SK-N-SH treated with all-trans-retinoic acid at 6 μM for 48 hours (cell line): Measurements from ENCODE around the gene ANK3.

ENCODE experiments used
- GLIS3 ChIP-seq: fragments of 250-450 bp; sonication (Bioruptor Pico); IDR thresholded peaks from 2 replicates; pipeline ENCODE4 v1.5.0; 2020; ENCODE audit warnings: mild to moderate bottlenecking, moderate library complexity
- RARB ChIP-seq: fragments of 250-450 bp; sonication (Bioruptor Pico); IDR thresholded peaks from 2 replicates; pipeline ENCODE4 v1.8.0; 2021; ENCODE audit warnings: mild to moderate bottlenecking, moderate library complexity
- SNAI2 ChIP-seq: fragments of 250-450 bp; sonication (Bioruptor Pico); IDR thresholded peaks from 2 replicates; pipeline ENCODE4 v1.5.0; 2020; ENCODE audit warnings: mild to moderate bottlenecking, moderate library complexity
- ZFP30 ChIP-seq: fragments of 450-650 bp; formaldehyde crosslinking; IDR thresholded peaks from 2 replicates; pipeline ENCODE4 v1.5.0; 2022; ENCODE audit warnings: mild to moderate bottlenecking, moderate library complexity
- ZNF565 ChIP-seq: fragments of 450-650 bp; formaldehyde crosslinking; conservative IDR thresholded peaks from 2 replicates; pipeline ENCODE4 v1.5.0; 2020; ENCODE audit warnings: low read depth, mild to moderate bottlenecking, moderate library complexity
- ZNF70 ChIP-seq: fragments of 450-650 bp; formaldehyde crosslinking; IDR thresholded peaks from 2 replicates; pipeline ENCODE4 v1.5.0; 2020; ENCODE audit warnings: mild to moderate bottlenecking, moderate library complexity
- ZNF8 ChIP-seq: fragments of 450-650 bp; formaldehyde crosslinking; IDR thresholded peaks from 2 replicates; pipeline ENCODE4 v1.5.0; 2020; ENCODE audit warnings: mild to moderate bottlenecking, moderate library complexity
- TF ChIP-seq, protein P1 (sequence below): fragments of 250-450 bp; sonication (Bioruptor Pico); IDR thresholded peaks from 2 replicates; pipeline ENCODE4 v1.5.1; 2021; ENCODE audit warnings: mild to moderate bottlenecking, moderate library complexity
- TF ChIP-seq, protein P2 (sequence below): fragments of 250-450 bp; sonication (Bioruptor Pico); IDR thresholded peaks from 2 replicates; pipeline ENCODE4 v1.5.1; 2020; ENCODE audit warnings: low read depth, mild to moderate bottlenecking, moderate library complexity
- TF ChIP-seq, protein P3 (sequence below): fragments of 250-450 bp; sonication (Bioruptor Pico); IDR thresholded peaks from 2 replicates; pipeline ENCODE4 v1.5.0; 2020; ENCODE audit warnings: mild to moderate bottlenecking, moderate library complexity
- TF ChIP-seq, protein P4 (sequence below): fragments of 250-450 bp; sonication (Bioruptor Pico); IDR thresholded peaks from 2 replicates; pipeline ENCODE4 v1.8.0; 2020; ENCODE audit warnings: mild to moderate bottlenecking, moderate library complexity, borderline replicate concordance

DNA sequence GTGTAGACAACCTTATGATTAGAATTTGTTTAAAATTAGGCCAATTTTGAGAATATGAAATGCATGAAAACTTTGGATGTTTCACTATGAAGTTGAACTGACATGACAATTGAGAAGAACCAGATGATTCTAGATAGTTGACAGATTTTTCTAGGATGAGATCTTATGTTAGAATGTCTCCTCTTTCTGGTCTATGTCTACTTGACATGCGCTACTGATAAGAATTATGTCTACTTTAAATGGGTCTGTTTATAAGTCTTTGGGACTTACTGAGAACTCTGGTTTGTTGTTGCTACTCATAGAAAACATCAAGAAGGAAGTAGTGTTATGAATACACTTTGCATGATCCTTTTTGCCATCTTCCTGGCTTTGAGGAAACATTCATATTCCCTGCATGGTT lies 255.1 kb downstream of the ANK3 start:
- TF ChIP-seq, protein P1, sequence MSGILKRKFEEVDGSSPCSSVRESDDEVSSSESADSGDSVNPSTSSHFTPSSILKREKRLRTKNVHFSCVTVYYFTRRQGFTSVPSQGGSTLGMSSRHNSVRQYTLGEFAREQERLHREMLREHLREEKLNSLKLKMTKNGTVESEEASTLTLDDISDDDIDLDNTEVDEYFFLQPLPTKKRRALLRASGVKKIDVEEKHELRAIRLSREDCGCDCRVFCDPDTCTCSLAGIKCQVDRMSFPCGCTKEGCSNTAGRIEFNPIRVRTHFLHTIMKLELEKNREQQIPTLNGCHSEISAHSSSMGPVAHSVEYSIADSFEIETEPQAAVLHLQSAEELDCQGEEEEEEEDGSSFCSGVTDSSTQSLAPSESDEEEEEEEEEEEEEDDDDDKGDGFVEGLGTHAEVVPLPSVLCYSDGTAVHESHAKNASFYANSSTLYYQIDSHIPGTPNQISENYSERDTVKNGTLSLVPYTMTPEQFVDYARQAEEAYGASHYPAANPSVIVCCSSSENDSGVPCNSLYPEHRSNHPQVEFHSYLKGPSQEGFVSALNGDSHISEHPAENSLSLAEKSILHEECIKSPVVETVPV (CRISPR knock-in tag), result no peak
- TF ChIP-seq, protein P2, sequence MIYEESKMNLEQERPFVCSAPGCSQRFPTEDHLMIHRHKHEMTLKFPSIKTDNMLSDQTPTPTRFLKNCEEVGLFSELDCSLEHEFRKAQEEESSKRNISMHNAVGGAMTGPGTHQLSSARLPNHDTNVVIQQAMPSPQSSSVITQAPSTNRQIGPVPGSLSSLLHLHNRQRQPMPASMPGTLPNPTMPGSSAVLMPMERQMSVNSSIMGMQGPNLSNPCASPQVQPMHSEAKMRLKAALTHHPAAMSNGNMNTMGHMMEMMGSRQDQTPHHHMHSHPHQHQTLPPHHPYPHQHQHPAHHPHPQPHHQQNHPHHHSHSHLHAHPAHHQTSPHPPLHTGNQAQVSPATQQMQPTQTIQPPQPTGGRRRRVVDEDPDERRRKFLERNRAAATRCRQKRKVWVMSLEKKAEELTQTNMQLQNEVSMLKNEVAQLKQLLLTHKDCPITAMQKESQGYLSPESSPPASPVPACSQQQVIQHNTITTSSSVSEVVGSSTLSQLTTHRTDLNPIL (CRISPR knock-in tag), result peak; percentile 56; the same call in 1 of the 2 replicates
- TF ChIP-seq ZFP30, result no peak
- TF ChIP-seq, protein P3, sequence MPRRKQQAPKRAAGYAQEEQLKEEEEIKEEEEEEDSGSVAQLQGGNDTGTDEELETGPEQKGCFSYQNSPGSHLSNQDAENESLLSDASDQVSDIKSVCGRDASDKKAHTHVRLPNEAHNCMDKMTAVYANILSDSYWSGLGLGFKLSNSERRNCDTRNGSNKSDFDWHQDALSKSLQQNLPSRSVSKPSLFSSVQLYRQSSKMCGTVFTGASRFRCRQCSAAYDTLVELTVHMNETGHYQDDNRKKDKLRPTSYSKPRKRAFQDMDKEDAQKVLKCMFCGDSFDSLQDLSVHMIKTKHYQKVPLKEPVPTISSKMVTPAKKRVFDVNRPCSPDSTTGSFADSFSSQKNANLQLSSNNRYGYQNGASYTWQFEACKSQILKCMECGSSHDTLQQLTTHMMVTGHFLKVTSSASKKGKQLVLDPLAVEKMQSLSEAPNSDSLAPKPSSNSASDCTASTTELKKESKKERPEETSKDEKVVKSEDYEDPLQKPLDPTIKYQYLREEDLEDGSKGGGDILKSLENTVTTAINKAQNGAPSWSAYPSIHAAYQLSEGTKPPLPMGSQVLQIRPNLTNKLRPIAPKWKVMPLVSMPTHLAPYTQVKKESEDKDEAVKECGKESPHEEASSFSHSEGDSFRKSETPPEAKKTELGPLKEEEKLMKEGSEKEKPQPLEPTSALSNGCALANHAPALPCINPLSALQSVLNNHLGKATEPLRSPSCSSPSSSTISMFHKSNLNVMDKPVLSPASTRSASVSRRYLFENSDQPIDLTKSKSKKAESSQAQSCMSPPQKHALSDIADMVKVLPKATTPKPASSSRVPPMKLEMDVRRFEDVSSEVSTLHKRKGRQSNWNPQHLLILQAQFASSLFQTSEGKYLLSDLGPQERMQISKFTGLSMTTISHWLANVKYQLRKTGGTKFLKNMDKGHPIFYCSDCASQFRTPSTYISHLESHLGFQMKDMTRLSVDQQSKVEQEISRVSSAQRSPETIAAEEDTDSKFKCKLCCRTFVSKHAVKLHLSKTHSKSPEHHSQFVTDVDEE (CRISPR knock-in tag), result no peak
- TF ChIP-seq, protein P4, sequence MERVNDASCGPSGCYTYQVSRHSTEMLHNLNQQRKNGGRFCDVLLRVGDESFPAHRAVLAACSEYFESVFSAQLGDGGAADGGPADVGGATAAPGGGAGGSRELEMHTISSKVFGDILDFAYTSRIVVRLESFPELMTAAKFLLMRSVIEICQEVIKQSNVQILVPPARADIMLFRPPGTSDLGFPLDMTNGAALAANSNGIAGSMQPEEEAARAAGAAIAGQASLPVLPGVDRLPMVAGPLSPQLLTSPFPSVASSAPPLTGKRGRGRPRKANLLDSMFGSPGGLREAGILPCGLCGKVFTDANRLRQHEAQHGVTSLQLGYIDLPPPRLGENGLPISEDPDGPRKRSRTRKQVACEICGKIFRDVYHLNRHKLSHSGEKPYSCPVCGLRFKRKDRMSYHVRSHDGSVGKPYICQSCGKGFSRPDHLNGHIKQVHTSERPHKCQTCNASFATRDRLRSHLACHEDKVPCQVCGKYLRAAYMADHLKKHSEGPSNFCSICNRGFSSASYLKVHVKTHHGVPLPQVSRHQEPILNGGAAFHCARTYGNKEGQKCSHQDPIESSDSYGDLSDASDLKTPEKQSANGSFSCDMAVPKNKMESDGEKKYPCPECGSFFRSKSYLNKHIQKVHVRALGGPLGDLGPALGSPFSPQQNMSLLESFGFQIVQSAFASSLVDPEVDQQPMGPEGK (CRISPR knock-in tag), result no peak
- TF ChIP-seq SNAI2 (CRISPR knock-in tag), result no peak
- TF ChIP-seq GLIS3 (CRISPR knock-in tag), result no peak
- TF ChIP-seq ZNF565 (CRISPR knock-in tag), result no peak
- no peak for TF ChIP-seq RARB (CRISPR knock-in tag)
- no peak for TF ChIP-seq ZNF8 (CRISPR knock-in tag)
- no peak for TF ChIP-seq ZNF70
